Measurements from ENCODE around the gene KRTAP4-11. TPM values are rescaled to one million over a fixed set of nuclear protein-coding genes. Genes with fewer than 3 reads are reported as not detected.

KRTAP4-11 gene
- total RNA-seq, 1 donor = not detected

DNA sequence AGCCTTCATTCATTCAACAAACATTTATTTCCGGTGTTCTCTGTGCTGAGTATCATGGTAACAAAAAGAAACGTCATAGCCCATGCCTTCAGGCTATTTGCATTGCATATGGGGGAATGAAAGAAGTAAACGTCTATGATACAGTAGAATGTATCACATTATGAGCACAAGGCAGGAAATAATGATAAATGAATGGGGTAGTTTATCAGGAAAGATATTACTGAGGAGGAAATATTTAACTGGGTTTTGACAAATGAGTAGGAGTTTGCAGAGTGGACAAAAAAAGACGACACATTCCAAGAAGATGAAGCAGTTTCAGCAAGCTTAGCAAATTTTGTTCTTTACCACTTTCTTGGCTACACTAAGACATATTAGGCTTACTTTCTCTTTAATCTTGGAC lies 35.5 kb downstream of the KRTAP4-11 start:
- TF ChIP-seq, protein P1, sequence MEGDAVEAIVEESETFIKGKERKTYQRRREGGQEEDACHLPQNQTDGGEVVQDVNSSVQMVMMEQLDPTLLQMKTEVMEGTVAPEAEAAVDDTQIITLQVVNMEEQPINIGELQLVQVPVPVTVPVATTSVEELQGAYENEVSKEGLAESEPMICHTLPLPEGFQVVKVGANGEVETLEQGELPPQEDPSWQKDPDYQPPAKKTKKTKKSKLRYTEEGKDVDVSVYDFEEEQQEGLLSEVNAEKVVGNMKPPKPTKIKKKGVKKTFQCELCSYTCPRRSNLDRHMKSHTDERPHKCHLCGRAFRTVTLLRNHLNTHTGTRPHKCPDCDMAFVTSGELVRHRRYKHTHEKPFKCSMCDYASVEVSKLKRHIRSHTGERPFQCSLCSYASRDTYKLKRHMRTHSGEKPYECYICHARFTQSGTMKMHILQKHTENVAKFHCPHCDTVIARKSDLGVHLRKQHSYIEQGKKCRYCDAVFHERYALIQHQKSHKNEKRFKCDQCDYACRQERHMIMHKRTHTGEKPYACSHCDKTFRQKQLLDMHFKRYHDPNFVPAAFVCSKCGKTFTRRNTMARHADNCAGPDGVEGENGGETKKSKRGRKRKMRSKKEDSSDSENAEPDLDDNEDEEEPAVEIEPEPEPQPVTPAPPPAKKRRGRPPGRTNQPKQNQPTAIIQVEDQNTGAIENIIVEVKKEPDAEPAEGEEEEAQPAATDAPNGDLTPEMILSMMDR (IDR thresholded peaks at IDR 0.05; ENCODE audit: insufficient read depth, low read length) = no peak
- DNase-seq (ENCODE audit: low read depth) = no peak
- no peak overlapping the region for H3K4me3 ChIP-seq (ENCODE audit: low read depth, low read length)

DNA sequence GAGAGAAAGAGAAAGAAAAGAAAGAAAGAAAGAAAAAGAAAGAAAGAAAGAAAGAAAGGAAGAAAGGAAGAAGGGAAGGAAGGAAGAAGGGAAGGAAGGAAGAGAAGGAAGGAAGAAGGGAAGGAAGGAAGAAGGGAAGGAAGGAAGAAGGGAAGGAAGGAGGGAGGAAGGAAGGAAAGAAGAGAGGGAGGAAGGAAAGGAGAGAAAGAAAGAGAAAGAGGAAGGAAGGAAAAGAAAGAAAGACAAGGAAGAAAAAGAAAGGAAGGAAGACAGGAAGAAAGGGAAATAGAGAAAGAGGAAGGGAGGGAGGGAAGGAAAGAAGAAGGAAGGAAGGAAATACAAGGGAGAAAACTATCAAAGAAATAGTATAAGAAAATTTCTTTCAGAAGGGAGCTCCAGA lies 41.4 kb downstream of the KRTAP4-11 start:
- TF ChIP-seq, protein P1 (IDR thresholded peaks at IDR 0.05; ENCODE audit: insufficient read depth, low read length) = no peak
- H3K4me3 ChIP-seq (ENCODE audit: low read depth, low read length) = no peak overlapping the region
- DNase-seq (ENCODE audit: low read depth) = no peak

DNA sequence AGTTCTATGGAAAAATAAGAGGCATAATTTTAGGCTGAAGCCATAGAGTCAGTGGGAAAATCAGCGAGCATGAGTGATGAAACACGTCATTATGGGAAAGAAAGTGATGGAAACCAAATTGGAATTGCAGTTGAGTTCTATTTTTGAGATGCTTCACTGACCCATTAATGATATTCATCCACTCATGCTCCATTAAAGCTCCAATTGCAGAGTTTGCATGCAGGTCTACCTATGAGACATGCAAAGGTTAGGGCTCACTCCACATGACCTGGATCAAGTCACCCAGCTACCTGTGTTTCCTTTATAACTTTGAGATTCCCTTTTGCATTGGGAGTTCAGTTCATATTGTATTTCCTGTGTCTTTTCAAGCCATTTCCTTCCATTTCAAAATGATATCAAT lies 44.5 kb downstream of the KRTAP4-11 start:
- DNase-seq (ENCODE audit: low read depth) = no peak
- no peak overlapping the region for H3K4me3 ChIP-seq (ENCODE audit: low read depth, low read length)
- TF ChIP-seq, protein P1 (IDR thresholded peaks at IDR 0.05; ENCODE audit: insufficient read depth, low read length) = no peak

DNA sequence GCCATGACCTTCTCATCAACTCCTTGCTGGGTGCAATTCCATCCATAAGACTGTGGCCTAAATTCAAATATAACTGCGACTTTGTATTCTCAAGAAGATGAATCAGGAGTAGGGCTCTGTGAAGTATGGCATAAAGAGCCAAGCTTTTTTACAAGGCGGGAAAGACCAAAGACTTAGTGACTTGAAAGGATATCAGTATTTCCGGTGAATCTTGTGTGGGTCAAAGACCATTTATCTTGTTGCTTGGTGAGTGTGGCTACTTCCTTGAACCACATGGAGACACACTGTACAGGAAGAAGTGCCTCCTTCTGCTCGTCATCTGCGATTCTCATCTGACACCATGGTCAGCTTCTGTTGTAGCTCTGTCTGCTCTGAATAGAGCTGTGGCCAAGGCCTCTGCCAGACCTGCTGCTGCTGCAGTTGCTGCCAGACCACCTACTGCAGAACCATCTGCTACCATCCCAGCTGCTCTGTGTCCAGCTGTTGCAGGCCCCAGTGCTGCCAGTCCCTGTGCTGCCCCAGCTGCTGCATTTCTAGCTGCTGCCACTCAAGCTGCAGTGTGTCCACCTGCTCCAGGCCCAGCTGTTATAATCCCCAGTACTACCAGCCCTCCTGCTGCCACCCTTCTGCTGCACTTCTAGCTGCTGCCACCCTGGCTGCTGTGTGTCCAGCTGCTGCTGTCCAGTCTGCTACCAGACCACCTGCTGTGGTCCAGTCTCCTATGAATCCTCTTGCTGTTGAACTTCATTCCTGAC lies 46.4 kb downstream of the KRTAP4-11 start:
- H3K4me3 ChIP-seq (ENCODE audit: low read depth, low read length) = no peak overlapping the region
- DNase-seq (ENCODE audit: low read depth) = no peak
- TF ChIP-seq, protein P1 (IDR thresholded peaks at IDR 0.05; ENCODE audit: insufficient read depth, low read length) = no peak

DNA sequence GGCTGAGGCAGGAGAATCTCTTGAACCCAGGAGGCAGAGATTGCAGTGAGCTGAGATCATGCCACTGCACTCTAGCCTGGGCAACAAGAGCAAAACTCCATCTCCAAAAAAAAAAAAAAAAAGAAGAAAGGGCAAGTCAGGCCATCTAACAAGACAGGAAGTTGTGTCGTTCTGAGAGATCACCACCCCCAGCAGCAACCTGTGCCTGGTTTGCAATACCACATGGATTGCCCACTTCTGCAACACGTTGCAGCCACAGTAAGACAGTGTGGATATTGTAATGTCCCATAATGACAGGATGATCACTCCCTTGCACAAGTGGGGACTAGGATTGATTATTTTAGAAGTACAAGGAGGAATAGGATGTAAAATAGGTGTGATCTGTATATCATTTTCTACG lies 49.1 kb downstream of the KRTAP4-11 start:
- TF ChIP-seq, protein P1 (IDR thresholded peaks at IDR 0.05; ENCODE audit: insufficient read depth, low read length) = no peak
- DNase-seq (ENCODE audit: low read depth) = no peak
- no peak overlapping the region for H3K4me3 ChIP-seq (ENCODE audit: low read depth, low read length)

DNA sequence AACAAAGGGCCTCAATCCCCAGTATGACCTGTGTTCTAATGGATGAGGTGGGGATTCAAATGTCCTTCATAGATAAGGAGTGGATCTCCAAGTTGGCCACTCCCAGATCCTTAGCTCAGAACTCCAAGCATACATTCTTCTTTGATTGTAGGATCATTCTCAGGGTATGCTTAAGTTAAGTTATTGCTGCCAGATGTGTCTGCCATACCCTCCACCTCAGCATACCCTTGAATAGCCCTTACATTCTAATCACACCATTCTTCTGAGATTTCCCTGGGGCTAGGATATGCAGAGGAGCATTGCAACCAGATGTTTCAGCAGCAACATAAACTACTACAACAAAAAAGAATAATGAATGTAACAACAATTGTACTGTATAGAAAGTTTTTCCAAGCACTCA lies 50.9 kb downstream of the KRTAP4-11 start:
- peak; percentile 62 for DNase-seq (ENCODE audit: low read depth)
- TF ChIP-seq, protein P1 (IDR thresholded peaks at IDR 0.05; ENCODE audit: insufficient read depth, low read length) = no peak
- H3K4me3 ChIP-seq (ENCODE audit: low read depth, low read length) = no peak overlapping the region

Other genes with a start within 250 kb of the KRTAP4-11 start
- gene KRT20, start 233.1 kb downstream of the KRTAP4-11 start, total RNA-seq (ENCODE audit: low replicate concordance) = not detected in 2 replicates
- gene KRT23, start 180.7 kb downstream of the KRTAP4-11 start, total RNA-seq (ENCODE audit: low replicate concordance) = not detected in 2 replicates
- gene KRT39, start 151.4 kb downstream of the KRTAP4-11 start, total RNA-seq (ENCODE audit: low replicate concordance) = not detected in 2 replicates
- gene KRT40, start 134.0 kb downstream of the KRTAP4-11 start, total RNA-seq (ENCODE audit: low replicate concordance) = not detected in 2 replicates
- gene KRTAP3-3, start 124.2 kb downstream of the KRTAP4-11 start, total RNA-seq (ENCODE audit: low replicate concordance) = not detected in 2 replicates
- not detected in 2 replicates for gene KRTAP3-2, start 118.5 kb downstream of the KRTAP4-11 start, total RNA-seq (ENCODE audit: low replicate concordance)
- not detected in 2 replicates for gene KRTAP3-1, start 109.2 kb downstream of the KRTAP4-11 start, total RNA-seq (ENCODE audit: low replicate concordance)
- 1.4 TPM in 1 of 2 replicates, not detected in the other for gene KRTAP1-5, start 91.2 kb downstream of the KRTAP4-11 start, total RNA-seq (ENCODE audit: low replicate concordance)
- not detected in 2 replicates for gene KRTAP1-4, start 88.2 kb downstream of the KRTAP4-11 start, total RNA-seq (ENCODE audit: low replicate concordance)
- gene KRTAP1-3, start 83.5 kb downstream of the KRTAP4-11 start, total RNA-seq (ENCODE audit: low replicate concordance) = not detected in 2 replicates
- gene KRTAP1-1, start 76.9 kb downstream of the KRTAP4-11 start, total RNA-seq (ENCODE audit: low replicate concordance) = not detected in 2 replicates
- not detected in 2 replicates for gene KRTAP2-1, start 71.1 kb downstream of the KRTAP4-11 start, total RNA-seq (ENCODE audit: low replicate concordance)
- not detected in 2 replicates for gene KRTAP2-2, start 63.1 kb downstream of the KRTAP4-11 start, total RNA-seq (ENCODE audit: low replicate concordance)
- gene KRTAP2-3, start 58.3 kb downstream of the KRTAP4-11 start, total RNA-seq (ENCODE audit: low replicate concordance) = not detected in 2 replicates
- not detected in 2 replicates for gene KRTAP2-4, start 52.5 kb downstream of the KRTAP4-11 start, total RNA-seq (ENCODE audit: low replicate concordance)
- gene KRTAP4-7, start 34.2 kb downstream of the KRTAP4-11 start, total RNA-seq (ENCODE audit: low replicate concordance) = not detected in 2 replicates
- not detected in 2 replicates for gene KRTAP4-8, start 20.2 kb downstream of the KRTAP4-11 start, total RNA-seq (ENCODE audit: low replicate concordance)
- gene KRTAP4-16, start 16.2 kb downstream of the KRTAP4-11 start, total RNA-seq (ENCODE audit: low replicate concordance) = not detected in 2 replicates
- gene KRTAP4-9, start 13.0 kb downstream of the KRTAP4-11 start, total RNA-seq (ENCODE audit: low replicate concordance) = not detected in 2 replicates
- gene KRTAP4-12, start 5.8 kb upstream of the KRTAP4-11 start, total RNA-seq (ENCODE audit: low replicate concordance) = not detected in 2 replicates
- gene KRTAP4-6, start 22.2 kb upstream of the KRTAP4-11 start, total RNA-seq (ENCODE audit: low replicate concordance) = not detected in 2 replicates
- gene KRTAP4-5, start 31.5 kb upstream of the KRTAP4-11 start, total RNA-seq (ENCODE audit: low replicate concordance) = not detected in 2 replicates
- gene KRTAP4-4, start 42.4 kb upstream of the KRTAP4-11 start, total RNA-seq (ENCODE audit: low replicate concordance) = not detected in 2 replicates
- not detected in 2 replicates for gene KRTAP4-3, start 49.8 kb upstream of the KRTAP4-11 start, total RNA-seq (ENCODE audit: low replicate concordance)
- gene KRTAP4-2, start 59.8 kb upstream of the KRTAP4-11 start, total RNA-seq (ENCODE audit: low replicate concordance) = not detected in 2 replicates
- gene KRTAP4-1, start 66.5 kb upstream of the KRTAP4-11 start, total RNA-seq (ENCODE audit: low replicate concordance) = not detected in 2 replicates
- gene KRTAP9-1, start 71.5 kb upstream of the KRTAP4-11 start, total RNA-seq (ENCODE audit: low replicate concordance) = not detected in 2 replicates
- not detected in 2 replicates for gene KRTAP9-2, start 108.3 kb upstream of the KRTAP4-11 start, total RNA-seq (ENCODE audit: low replicate concordance)
- gene KRTAP9-3, start 114.1 kb upstream of the KRTAP4-11 start, total RNA-seq (ENCODE audit: low replicate concordance) = not detected in 2 replicates
- gene KRTAP9-8, start 119.6 kb upstream of the KRTAP4-11 start, total RNA-seq (ENCODE audit: low replicate concordance) = not detected in 2 replicates
- gene KRTAP9-4, start 131.3 kb upstream of the KRTAP4-11 start, total RNA-seq (ENCODE audit: low replicate concordance) = not detected in 2 replicates
- gene KRTAP9-9, start 137.0 kb upstream of the KRTAP4-11 start, total RNA-seq (ENCODE audit: low replicate concordance) = not detected in 2 replicates
- not detected in 2 replicates for gene KRTAP9-6, start 147.0 kb upstream of the KRTAP4-11 start, total RNA-seq (ENCODE audit: low replicate concordance)
- gene KRTAP9-7, start 157.3 kb upstream of the KRTAP4-11 start, total RNA-seq (ENCODE audit: low replicate concordance) = not detected in 2 replicates
- not detected in 2 replicates for gene KRTAP29-1, start 184.5 kb upstream of the KRTAP4-11 start, total RNA-seq (ENCODE audit: low replicate concordance)
- not detected in 2 replicates for gene KRTAP16-1, start 190.9 kb upstream of the KRTAP4-11 start, total RNA-seq (ENCODE audit: low replicate concordance)
- not detected in 2 replicates for gene KRTAP17-1, start 197.3 kb upstream of the KRTAP4-11 start, total RNA-seq (ENCODE audit: low replicate concordance)
- not detected in 2 replicates for gene KRT33A, start 232.5 kb upstream of the KRTAP4-11 start, total RNA-seq (ENCODE audit: low replicate concordance)

All from fibroblast of the aortic adventitia (primary cell).